ENCODE measurements around the gene SIK3.

GRCh38 chr11:116844722-116845121, 253.5 kb downstream of the SIK3 start:
- no peak for TF ChIP-seq REST (IDR thresholded peaks at IDR 0.05; ENCODE audit: unreplicated experiment)
- TF ChIP-seq, protein P1, sequence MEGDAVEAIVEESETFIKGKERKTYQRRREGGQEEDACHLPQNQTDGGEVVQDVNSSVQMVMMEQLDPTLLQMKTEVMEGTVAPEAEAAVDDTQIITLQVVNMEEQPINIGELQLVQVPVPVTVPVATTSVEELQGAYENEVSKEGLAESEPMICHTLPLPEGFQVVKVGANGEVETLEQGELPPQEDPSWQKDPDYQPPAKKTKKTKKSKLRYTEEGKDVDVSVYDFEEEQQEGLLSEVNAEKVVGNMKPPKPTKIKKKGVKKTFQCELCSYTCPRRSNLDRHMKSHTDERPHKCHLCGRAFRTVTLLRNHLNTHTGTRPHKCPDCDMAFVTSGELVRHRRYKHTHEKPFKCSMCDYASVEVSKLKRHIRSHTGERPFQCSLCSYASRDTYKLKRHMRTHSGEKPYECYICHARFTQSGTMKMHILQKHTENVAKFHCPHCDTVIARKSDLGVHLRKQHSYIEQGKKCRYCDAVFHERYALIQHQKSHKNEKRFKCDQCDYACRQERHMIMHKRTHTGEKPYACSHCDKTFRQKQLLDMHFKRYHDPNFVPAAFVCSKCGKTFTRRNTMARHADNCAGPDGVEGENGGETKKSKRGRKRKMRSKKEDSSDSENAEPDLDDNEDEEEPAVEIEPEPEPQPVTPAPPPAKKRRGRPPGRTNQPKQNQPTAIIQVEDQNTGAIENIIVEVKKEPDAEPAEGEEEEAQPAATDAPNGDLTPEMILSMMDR (conservative IDR thresholded peaks at IDR 0.05; ENCODE audit: low read depth in 2 of 2): no peak

Data from GM23338 (cell line).